ENCODE data around the gene CFAP91.

The CFAP91 gene

GRCh38 chr3:119748991-119749390 lies 46.2 kb downstream of the CFAP91 start:
- in situ Hi-C loops (cut with MboI; ENCODE audit: low sequenced_read_pairs, unreplicated experiment) = no loop called here
- DNase-seq (ENCODE audit: low spot score) = no peak
- TF ChIP-seq, protein P1, sequence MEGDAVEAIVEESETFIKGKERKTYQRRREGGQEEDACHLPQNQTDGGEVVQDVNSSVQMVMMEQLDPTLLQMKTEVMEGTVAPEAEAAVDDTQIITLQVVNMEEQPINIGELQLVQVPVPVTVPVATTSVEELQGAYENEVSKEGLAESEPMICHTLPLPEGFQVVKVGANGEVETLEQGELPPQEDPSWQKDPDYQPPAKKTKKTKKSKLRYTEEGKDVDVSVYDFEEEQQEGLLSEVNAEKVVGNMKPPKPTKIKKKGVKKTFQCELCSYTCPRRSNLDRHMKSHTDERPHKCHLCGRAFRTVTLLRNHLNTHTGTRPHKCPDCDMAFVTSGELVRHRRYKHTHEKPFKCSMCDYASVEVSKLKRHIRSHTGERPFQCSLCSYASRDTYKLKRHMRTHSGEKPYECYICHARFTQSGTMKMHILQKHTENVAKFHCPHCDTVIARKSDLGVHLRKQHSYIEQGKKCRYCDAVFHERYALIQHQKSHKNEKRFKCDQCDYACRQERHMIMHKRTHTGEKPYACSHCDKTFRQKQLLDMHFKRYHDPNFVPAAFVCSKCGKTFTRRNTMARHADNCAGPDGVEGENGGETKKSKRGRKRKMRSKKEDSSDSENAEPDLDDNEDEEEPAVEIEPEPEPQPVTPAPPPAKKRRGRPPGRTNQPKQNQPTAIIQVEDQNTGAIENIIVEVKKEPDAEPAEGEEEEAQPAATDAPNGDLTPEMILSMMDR (IDR thresholded peaks at IDR 0.05; ENCODE audit: borderline replicate concordance, control extremely low read depth, extremely low read depth, insufficient read depth, missing control alignments) = no peak

DNA sequence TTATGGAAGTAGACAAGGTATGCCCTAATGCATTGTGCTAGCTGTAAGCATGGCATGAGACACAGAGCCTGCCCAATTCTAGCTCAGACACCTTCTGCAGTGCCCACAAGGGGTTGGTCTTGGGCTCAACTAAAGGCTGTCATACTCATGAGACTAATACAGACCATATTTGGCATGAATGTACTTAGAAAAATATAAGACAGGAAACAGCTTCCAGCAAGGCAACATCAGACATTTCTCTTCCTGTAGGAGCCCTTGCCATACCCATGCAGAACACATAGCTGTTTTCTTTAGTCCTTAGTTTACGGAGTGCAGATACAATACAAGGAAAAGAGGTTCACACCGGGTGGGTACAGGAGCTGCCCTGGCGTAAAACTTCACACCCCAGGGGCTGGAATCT lies 48.6 kb downstream of the CFAP91 start:
- no peak for DNase-seq (ENCODE audit: low spot score)

More for the DNA sequence above, 48.6 kb downstream of the CFAP91 start:
- in situ Hi-C loops (cut with MboI; ENCODE audit: low sequenced_read_pairs, unreplicated experiment) = no loop called here
- TF ChIP-seq, protein P1 (IDR thresholded peaks at IDR 0.05; ENCODE audit: borderline replicate concordance, control extremely low read depth, extremely low read depth, insufficient read depth, missing control alignments) = no peak
